WTC11 (cell line): ENCODE data around the gene BNC1.

Source experiments
- CTCF ChIP-seq: fragments of 200-600 bp; IDR thresholded peaks from 2 replicates; pipeline ENCODE4 v1.8.0; 2022; ENCODE audit warnings: antibody characterized with exemption
- ETV6 ChIP-seq: sonication (generic); formaldehyde crosslinking; IDR thresholded peaks from 2 replicates; pipeline ENCODE4 v1.8.1; 2022; ENCODE audit warnings: mild to moderate bottlenecking, missing genetic modification reagents
- FOXP1 ChIP-seq: sonication (generic); formaldehyde crosslinking; IDR thresholded peaks from 2 replicates; pipeline ENCODE4 v1.8.0; 2022; ENCODE audit warnings: missing genetic modification reagents, mild to moderate bottlenecking, moderate library complexity, borderline replicate concordance
- GABPB1 ChIP-seq: sonication (generic); formaldehyde crosslinking; IDR thresholded peaks from 2 replicates; pipeline ENCODE4 v1.8.1; 2023; ENCODE audit warnings: mild to moderate bottlenecking, missing genetic modification reagents
- TCF7 ChIP-seq: sonication (generic); formaldehyde crosslinking; IDR thresholded peaks from 2 replicates; pipeline ENCODE4 v1.8.0; 2022; ENCODE audit warnings: mild to moderate bottlenecking, low read depth, missing genetic modification reagents, moderate library complexity
- TEAD4 ChIP-seq: sonication (generic); formaldehyde crosslinking; IDR thresholded peaks from 2 replicates; pipeline ENCODE4 v1.8.0; 2022; ENCODE audit warnings: mild to moderate bottlenecking, missing genetic modification reagents
- ZNF121 ChIP-seq: sonication (generic); formaldehyde crosslinking; IDR thresholded peaks from 2 replicates; pipeline ENCODE4 v1.8.0; 2023; ENCODE audit warnings: missing genetic modification reagents
- TF ChIP-seq, protein P1 (sequence below): sonication (generic); formaldehyde crosslinking; IDR thresholded peaks from 2 replicates; pipeline ENCODE4 v1.8.1; 2023; ENCODE audit warnings: mild to moderate bottlenecking, missing genetic modification reagents, borderline replicate concordance

- TF ChIP-seq CTCF (no peak), ZNF121 (CRISPR knock-in tag) (no peak), ETV6 (CRISPR knock-in tag) (no peak), TEAD4 (CRISPR knock-in tag) (no peak), FOXP1 (CRISPR knock-in tag) (no peak), TCF7 (CRISPR knock-in tag) (no peak), GABPB1 (CRISPR knock-in tag) (no peak)
- TF ChIP-seq, protein P1, sequence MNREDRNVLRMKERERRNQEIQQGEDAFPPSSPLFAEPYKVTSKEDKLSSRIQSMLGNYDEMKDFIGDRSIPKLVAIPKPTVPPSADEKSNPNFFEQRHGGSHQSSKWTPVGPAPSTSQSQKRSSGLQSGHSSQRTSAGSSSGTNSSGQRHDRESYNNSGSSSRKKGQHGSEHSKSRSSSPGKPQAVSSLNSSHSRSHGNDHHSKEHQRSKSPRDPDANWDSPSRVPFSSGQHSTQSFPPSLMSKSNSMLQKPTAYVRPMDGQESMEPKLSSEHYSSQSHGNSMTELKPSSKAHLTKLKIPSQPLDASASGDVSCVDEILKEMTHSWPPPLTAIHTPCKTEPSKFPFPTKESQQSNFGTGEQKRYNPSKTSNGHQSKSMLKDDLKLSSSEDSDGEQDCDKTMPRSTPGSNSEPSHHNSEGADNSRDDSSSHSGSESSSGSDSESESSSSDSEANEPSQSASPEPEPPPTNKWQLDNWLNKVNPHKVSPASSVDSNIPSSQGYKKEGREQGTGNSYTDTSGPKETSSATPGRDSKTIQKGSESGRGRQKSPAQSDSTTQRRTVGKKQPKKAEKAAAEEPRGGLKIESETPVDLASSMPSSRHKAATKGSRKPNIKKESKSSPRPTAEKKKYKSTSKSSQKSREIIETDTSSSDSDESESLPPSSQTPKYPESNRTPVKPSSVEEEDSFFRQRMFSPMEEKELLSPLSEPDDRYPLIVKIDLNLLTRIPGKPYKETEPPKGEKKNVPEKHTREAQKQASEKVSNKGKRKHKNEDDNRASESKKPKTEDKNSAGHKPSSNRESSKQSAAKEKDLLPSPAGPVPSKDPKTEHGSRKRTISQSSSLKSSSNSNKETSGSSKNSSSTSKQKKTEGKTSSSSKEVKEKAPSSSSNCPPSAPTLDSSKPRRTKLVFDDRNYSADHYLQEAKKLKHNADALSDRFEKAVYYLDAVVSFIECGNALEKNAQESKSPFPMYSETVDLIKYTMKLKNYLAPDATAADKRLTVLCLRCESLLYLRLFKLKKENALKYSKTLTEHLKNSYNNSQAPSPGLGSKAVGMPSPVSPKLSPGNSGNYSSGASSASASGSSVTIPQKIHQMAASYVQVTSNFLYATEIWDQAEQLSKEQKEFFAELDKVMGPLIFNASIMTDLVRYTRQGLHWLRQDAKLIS (CRISPR knock-in tag): no peak
These were observed 4.7 kb upstream of the BNC1 start for GRCh38 chr15:83289160-83289559.
